Activated CD4-positive, alpha-beta memory T cell treated with anti-CD3 and anti-CD28 coated beads, Interleukin-2, amount 10 ng/mL, durations not matched to agents 7 days and 5 days (primary cell): ENCODE data around the gene FAM120A. TPM values are rescaled to one million over a fixed set of nuclear protein-coding genes. Genes with fewer than 3 reads are reported as not detected.

Experiments used
- CTCF ChIA-PET: fragments of 350-600 bp; sonication (Branson Sonifier 250); formaldehyde crosslinking; loops from one replicate; lab custom pipeline; 2021; ENCODE audit warnings: antibody characterized with exemption, inconsistent platforms; lab: Charles Lee
- POLR2A ChIA-PET: fragments of 350-600 bp; sonication (Branson Sonifier 250); formaldehyde crosslinking; loops from one replicate; lab custom pipeline; 2021; ENCODE audit warnings: antibody characterized with exemption; lab: Charles Lee
- DNase-seq: peaks from one replicate; pipeline ENCODE4 v3.0.0-alpha.2; 2020
- H3K27ac Mint-ChIP-seq: one replicate; pipeline ENCODE4 v1.8.0; 2021; ENCODE audit warnings: mild to moderate bottlenecking, mixed read lengths
- H3K27me3 Mint-ChIP-seq: one replicate; pipeline ENCODE4 v1.8.0; 2021; ENCODE audit warnings: mixed read lengths
- H3K36me3 Mint-ChIP-seq: one replicate; pipeline ENCODE4 v1.8.0; 2021; ENCODE audit warnings: low read depth, mixed read lengths
- H3K4me1 Mint-ChIP-seq: one replicate; pipeline ENCODE4 v1.8.0; 2021; ENCODE audit warnings: mixed read lengths
- H3K4me3 Mint-ChIP-seq: one replicate; pipeline ENCODE4 v1.8.0; 2021; ENCODE audit warnings: mild to moderate bottlenecking, mixed read lengths
- H3K9me3 Mint-ChIP-seq: one replicate; pipeline ENCODE4 v1.8.0; 2021; ENCODE audit warnings: mixed read lengths
- total RNA-seq, 2 experiments: library from RNA; stranded (reverse); gene quantifications; one replicate each; pipeline ENCODE4 v1.2.3, GENCODE V29; 2021

Gene FAM120A
- total RNA-seq, 2 experiments from 2014 or later, result 133 to 138 TPM

- peaks cover 63% of the 10 kb centered on the region for H3K36me3 Mint-ChIP-seq
- H3K27ac Mint-ChIP-seq, result no peak overlapping the region
- ChIA-PET POLR2A (no interaction called here), CTCF (no interaction called here)
- peaks cover 7% of the 10 kb centered on the region for H3K4me1 Mint-ChIP-seq
- H3K4me3 Mint-ChIP-seq, result no peak overlapping the region
- H3K27me3 Mint-ChIP-seq, result no peaks in the 10 kb centered on the region
- H3K9me3 Mint-ChIP-seq, result no peaks in the 10 kb centered on the region
- DNase-seq, result no peak
Measured at GRCh38 chr9:93523518-93524144, 72.1 kb downstream of the FAM120A start.

- no peaks in the 10 kb centered on the region for H3K9me3 Mint-ChIP-seq
- POLR2A ChIA-PET, result no interaction called here
- no peak overlapping the region for H3K4me3 Mint-ChIP-seq
- H3K36me3 Mint-ChIP-seq, result peaks cover 67% of the 10 kb centered on the region
- H3K27ac Mint-ChIP-seq, result no peak overlapping the region
- no peaks in the 10 kb centered on the region for H3K27me3 Mint-ChIP-seq
- CTCF ChIA-PET, result no interaction called here
- peaks cover 7% of the 10 kb centered on the region for H3K4me1 Mint-ChIP-seq
- DNase-seq, result no peak
Measured at GRCh38 chr9:93525476-93525875, 74.0 kb downstream of the FAM120A start.

- Mint-ChIP-seq H3K36me3 (peaks cover 77% of the 10 kb centered on the region), H3K27me3 (no peaks in the 10 kb centered on the region), H3K27ac (no peak overlapping the region), H3K9me3 (no peaks in the 10 kb centered on the region), H3K4me1 (peaks cover 15% of the 10 kb centered on the region), H3K4me3 (no peak overlapping the region)
- POLR2A ChIA-PET, result no interaction called here
- no peak for DNase-seq
- CTCF ChIA-PET, result interaction anchor here (0.6 kb wide), 1 partner anchor 82 kb away, joined by 4 read pairs; no protein-coding TSS in a partner anchor
Measured at GRCh38 chr9:93531374-93531773, 79.9 kb downstream of the FAM120A start.

GRCh38 chr9:93532141-93532540, 80.7 kb downstream of the FAM120A start:
- H3K27me3 Mint-ChIP-seq, result no peaks in the 10 kb centered on the region
- H3K27ac Mint-ChIP-seq, result no peak overlapping the region
- no peak for DNase-seq
- H3K9me3 Mint-ChIP-seq, result no peaks in the 10 kb centered on the region
- peaks cover 12% of the 10 kb centered on the region for H3K4me1 Mint-ChIP-seq
- CTCF ChIA-PET, result no interaction called here
- POLR2A ChIA-PET, result no interaction called here
- H3K36me3 Mint-ChIP-seq, result peaks cover 77% of the 10 kb centered on the region
- no peak overlapping the region for H3K4me3 Mint-ChIP-seq

GRCh38 chr9:93533863-93534262, 82.4 kb downstream of the FAM120A start:
- ChIA-PET CTCF (no interaction called here), POLR2A (no interaction called here)
- no peak overlapping the region for H3K4me3 Mint-ChIP-seq

GRCh38 chr9:93536167-93536566, 84.7 kb downstream of the FAM120A start:
- Mint-ChIP-seq H3K27ac (no peak overlapping the region), H3K36me3 (peaks cover 70% of the 10 kb centered on the region), H3K27me3 (no peaks in the 10 kb centered on the region), H3K9me3 (no peaks in the 10 kb centered on the region), H3K4me1 (peaks cover 9% of the 10 kb centered on the region), H3K4me3 (no peak overlapping the region)
- no peak for DNase-seq
- CTCF ChIA-PET, result interaction anchor here (1.1 kb wide), 1 partner anchor 17 kb away, joined by 3 read pairs; no protein-coding TSS in a partner anchor
- POLR2A ChIA-PET, result interaction anchor here (1.0 kb wide), 1 partner anchor 85 kb away, joined by 3 read pairs; no protein-coding TSS in a partner anchor

More at GRCh38 chr9:93533863-93534262, 82.4 kb downstream of the FAM120A start:
- DNase-seq, result no peak
- Mint-ChIP-seq H3K4me1 (peaks cover 9% of the 10 kb centered on the region), H3K27me3 (no peaks in the 10 kb centered on the region), H3K27ac (no peak overlapping the region), H3K9me3 (no peaks in the 10 kb centered on the region), H3K36me3 (peaks cover 78% of the 10 kb centered on the region)

GRCh38 chr9:93536874-93537273, 85.4 kb downstream of the FAM120A start:
- ChIA-PET CTCF (no interaction called here), POLR2A (interaction anchor here (1.0 kb wide), 1 partner anchor 86 kb away, joined by 3 read pairs; no protein-coding TSS in a partner anchor)
- Mint-ChIP-seq H3K9me3 (no peaks in the 10 kb centered on the region), H3K4me3 (no peak overlapping the region), H3K27me3 (no peaks in the 10 kb centered on the region), H3K4me1 (peaks cover 9% of the 10 kb centered on the region), H3K27ac (no peak overlapping the region), H3K36me3 (peaks cover 66% of the 10 kb centered on the region)
- DNase-seq, result no peak

- H3K4me1 Mint-ChIP-seq, result no peaks in the 10 kb centered on the region
- no peak for DNase-seq
- no peaks in the 10 kb centered on the region for H3K9me3 Mint-ChIP-seq
- H3K36me3 Mint-ChIP-seq, result peaks cover 50% of the 10 kb centered on the region
- ChIA-PET CTCF (no interaction called here), POLR2A (no interaction called here)
- no peaks in the 10 kb centered on the region for H3K27me3 Mint-ChIP-seq
- no peak overlapping the region for H3K4me3 Mint-ChIP-seq
- H3K27ac Mint-ChIP-seq, result no peak overlapping the region
Measured at GRCh38 chr9:93540305-93540704, 88.8 kb downstream of the FAM120A start.

GRCh38 chr9:93541005-93541404, 89.5 kb downstream of the FAM120A start:
- Mint-ChIP-seq H3K4me3 (no peak overlapping the region), H3K4me1 (no peaks in the 10 kb centered on the region), H3K9me3 (no peaks in the 10 kb centered on the region), H3K36me3 (peaks cover 51% of the 10 kb centered on the region), H3K27me3 (no peaks in the 10 kb centered on the region), H3K27ac (no peak overlapping the region)
- ChIA-PET CTCF (no interaction called here), POLR2A (no interaction called here)
- no peak for DNase-seq

GRCh38 chr9:93541581-93542349, 90.3 kb downstream of the FAM120A start:
- Mint-ChIP-seq H3K27me3 (no peaks in the 10 kb centered on the region), H3K27ac (no peak overlapping the region), H3K4me3 (no peak overlapping the region), H3K4me1 (no peaks in the 10 kb centered on the region), H3K36me3 (peaks cover 55% of the 10 kb centered on the region), H3K9me3 (no peaks in the 10 kb centered on the region)
- DNase-seq, result no peak
- POLR2A ChIA-PET, result no interaction called here
- CTCF ChIA-PET, result no interaction called here

- CTCF ChIA-PET, result no interaction called here
- POLR2A ChIA-PET, result no interaction called here
- no peaks in the 10 kb centered on the region for H3K27me3 Mint-ChIP-seq
- H3K36me3 Mint-ChIP-seq, result peaks cover 53% of the 10 kb centered on the region
- DNase-seq, result no peak
- no peaks in the 10 kb centered on the region for H3K4me1 Mint-ChIP-seq
- no peaks in the 10 kb centered on the region for H3K9me3 Mint-ChIP-seq
- no peak overlapping the region for H3K4me3 Mint-ChIP-seq
- H3K27ac Mint-ChIP-seq, result no peak overlapping the region
Measured at GRCh38 chr9:93543117-93543516, 91.6 kb downstream of the FAM120A start.

GRCh38 chr9:93546356-93546755, 94.9 kb downstream of the FAM120A start:
- CTCF ChIA-PET, result no interaction called here
- no peak for DNase-seq
- H3K9me3 Mint-ChIP-seq, result no peaks in the 10 kb centered on the region

GRCh38 chr9:93549611-93550010, 98.1 kb downstream of the FAM120A start:
- Mint-ChIP-seq H3K9me3 (no peaks in the 10 kb centered on the region), H3K4me1 (no peaks in the 10 kb centered on the region), H3K27me3 (no peaks in the 10 kb centered on the region), H3K36me3 (peaks cover 64% of the 10 kb centered on the region), H3K27ac (no peak overlapping the region), H3K4me3 (no peak overlapping the region)
- POLR2A ChIA-PET, result interaction anchor here (0.8 kb wide), 1 partner anchor 16 kb away, joined by 3 read pairs; no protein-coding TSS in a partner anchor
- no peak for DNase-seq
- CTCF ChIA-PET, result interaction anchor here (1.5 kb wide), 1 partner anchor 17 kb away, joined by 9 read pairs; no protein-coding TSS in a partner anchor

More at GRCh38 chr9:93546356-93546755, 94.9 kb downstream of the FAM120A start:
- peaks cover 53% of the 10 kb centered on the region for H3K36me3 Mint-ChIP-seq
- H3K27ac Mint-ChIP-seq, result no peak overlapping the region
- POLR2A ChIA-PET, result no interaction called here
- H3K4me1 Mint-ChIP-seq, result no peaks in the 10 kb centered on the region
- no peaks in the 10 kb centered on the region for H3K27me3 Mint-ChIP-seq
- H3K4me3 Mint-ChIP-seq, result no peak overlapping the region
